GM23338 (cell line): Measurements from ENCODE around the gene F8.

Experiments
- CREB1 ChIP-seq: fragments of 250-450 bp; sonication (Bioruptor Pico); IDR thresholded peaks from 2 replicates; pipeline ENCODE4 v1.5.0; 2020; ENCODE audit warnings: low read depth, mild to moderate bottlenecking, moderate library complexity
- EZH2 ChIP-seq: fragments of 200-600 bp; sonication (generic); IDR thresholded peaks from one replicate; pipeline ENCODE4 v1.8.0; 2017; ENCODE audit warnings: antibody characterized with exemption, mild to moderate bottlenecking, low read depth; ENCODE audit not compliant: unreplicated experiment
- EZH2phosphoT487 ChIP-seq: fragments of 200-600 bp; sonication (generic); IDR thresholded peaks from one replicate; pipeline ENCODE4 v1.8.1; 2018; ENCODE audit warnings: antibody characterized with exemption; ENCODE audit not compliant: unreplicated experiment
- JUNB ChIP-seq: IDR thresholded peaks from one replicate; pipeline ENCODE4 v1.6.1; 2016; ENCODE audit warnings: antibody characterized with exemption; ENCODE audit not compliant: unreplicated experiment
- NANOG ChIP-seq: IDR thresholded peaks from 2 replicates; pipeline ENCODE4 v1.6.1; 2016; ENCODE audit warnings: antibody characterized with exemption, borderline replicate concordance
- POLR2AphosphoS5 ChIP-seq: IDR thresholded peaks from 2 replicates; pipeline ENCODE4 v1.6.1; 2016; ENCODE audit warnings: antibody characterized with exemption, low read depth
- STAT1 ChIP-seq: IDR thresholded peaks from one replicate; pipeline ENCODE4 v1.6.1; 2016; ENCODE audit warnings: antibody characterized with exemption; ENCODE audit not compliant: unreplicated experiment
- ZNF331 ChIP-seq: fragments of 250-450 bp; sonication (Bioruptor Pico); IDR thresholded peaks from 2 replicates; pipeline ENCODE4 v1.5.0; 2020; ENCODE audit warnings: low read depth, mild to moderate bottlenecking, moderate library complexity
- TF ChIP-seq, protein P1 (sequence below), 2 experiments: fragments of 200-600 bp in 1 of 2; sonication (generic) in 1 of 2; conservative IDR thresholded peaks; 2 replicates each; pipeline versions ENCODE4 v1.5.1 to v1.6.1; 2016 to 2017; ENCODE audit warnings: antibody characterized with exemption in 2 of 2, low read depth in 2 of 2, mild to moderate bottlenecking in 2 of 2, moderate library complexity in 1 of 2
- TF ChIP-seq, protein P2 (sequence below): IDR thresholded peaks from 2 replicates; pipeline ENCODE4 v1.6.1; 2016; ENCODE audit warnings: antibody characterized with exemption
- TF ChIP-seq, protein P3 (sequence below): IDR thresholded peaks from one replicate; pipeline ENCODE4 v1.6.1; 2018; ENCODE audit warnings: antibody characterized with exemption; ENCODE audit not compliant: unreplicated experiment

DNA sequence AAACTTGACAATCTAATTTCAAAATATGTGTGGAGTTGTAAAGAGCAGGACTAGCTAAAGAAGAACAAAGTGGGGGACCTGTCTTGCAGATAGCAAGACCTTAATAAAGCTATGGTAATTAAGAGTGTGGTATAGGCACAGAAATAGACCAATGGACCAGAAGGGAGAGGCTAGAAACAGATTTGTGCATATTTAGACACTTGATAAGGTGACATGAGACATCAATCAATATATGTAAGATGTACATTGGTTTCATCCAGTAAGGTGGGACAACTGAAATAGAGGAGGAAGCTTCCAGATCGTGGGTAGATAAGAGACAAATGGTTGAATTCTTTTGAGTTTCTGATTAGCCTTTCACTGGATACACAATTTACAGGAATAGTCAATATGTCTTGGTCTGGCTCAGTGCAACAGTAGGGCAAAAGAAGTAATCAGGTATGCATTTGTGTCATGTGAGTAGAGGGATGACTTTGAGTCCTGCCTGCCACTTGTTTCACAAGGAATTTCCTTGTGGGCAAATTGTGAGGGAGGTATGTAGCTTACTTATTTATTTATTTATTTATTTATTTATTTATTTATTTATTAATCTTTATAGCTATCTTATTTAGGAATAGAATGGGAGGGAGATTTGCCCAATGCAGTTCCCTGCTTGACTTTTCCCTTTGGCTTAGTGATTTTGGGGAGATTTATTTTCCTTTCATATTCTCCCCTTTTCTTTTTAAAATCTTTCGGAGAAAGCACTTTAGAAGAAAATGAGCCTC, 210.0 kb downstream of the F8 start:
- TF ChIP-seq POLR2AphosphoS5 (no peak), EZH2phosphoT487 (no peak), EZH2 (no peak), JUNB (no peak), NANOG (no peak), CREB1 (no peak), STAT1 (no peak), ZNF331 (CRISPR knock-in tag) (no peak)
- TF ChIP-seq, protein P1, sequence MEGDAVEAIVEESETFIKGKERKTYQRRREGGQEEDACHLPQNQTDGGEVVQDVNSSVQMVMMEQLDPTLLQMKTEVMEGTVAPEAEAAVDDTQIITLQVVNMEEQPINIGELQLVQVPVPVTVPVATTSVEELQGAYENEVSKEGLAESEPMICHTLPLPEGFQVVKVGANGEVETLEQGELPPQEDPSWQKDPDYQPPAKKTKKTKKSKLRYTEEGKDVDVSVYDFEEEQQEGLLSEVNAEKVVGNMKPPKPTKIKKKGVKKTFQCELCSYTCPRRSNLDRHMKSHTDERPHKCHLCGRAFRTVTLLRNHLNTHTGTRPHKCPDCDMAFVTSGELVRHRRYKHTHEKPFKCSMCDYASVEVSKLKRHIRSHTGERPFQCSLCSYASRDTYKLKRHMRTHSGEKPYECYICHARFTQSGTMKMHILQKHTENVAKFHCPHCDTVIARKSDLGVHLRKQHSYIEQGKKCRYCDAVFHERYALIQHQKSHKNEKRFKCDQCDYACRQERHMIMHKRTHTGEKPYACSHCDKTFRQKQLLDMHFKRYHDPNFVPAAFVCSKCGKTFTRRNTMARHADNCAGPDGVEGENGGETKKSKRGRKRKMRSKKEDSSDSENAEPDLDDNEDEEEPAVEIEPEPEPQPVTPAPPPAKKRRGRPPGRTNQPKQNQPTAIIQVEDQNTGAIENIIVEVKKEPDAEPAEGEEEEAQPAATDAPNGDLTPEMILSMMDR (conservative IDR thresholded peaks at IDR 0.05; ENCODE audit: low read depth in 2 of 2) = no peak
- TF ChIP-seq, protein P2, sequence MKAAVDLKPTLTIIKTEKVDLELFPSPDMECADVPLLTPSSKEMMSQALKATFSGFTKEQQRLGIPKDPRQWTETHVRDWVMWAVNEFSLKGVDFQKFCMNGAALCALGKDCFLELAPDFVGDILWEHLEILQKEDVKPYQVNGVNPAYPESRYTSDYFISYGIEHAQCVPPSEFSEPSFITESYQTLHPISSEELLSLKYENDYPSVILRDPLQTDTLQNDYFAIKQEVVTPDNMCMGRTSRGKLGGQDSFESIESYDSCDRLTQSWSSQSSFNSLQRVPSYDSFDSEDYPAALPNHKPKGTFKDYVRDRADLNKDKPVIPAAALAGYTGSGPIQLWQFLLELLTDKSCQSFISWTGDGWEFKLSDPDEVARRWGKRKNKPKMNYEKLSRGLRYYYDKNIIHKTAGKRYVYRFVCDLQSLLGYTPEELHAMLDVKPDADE = no peak
- TF ChIP-seq, protein P3, sequence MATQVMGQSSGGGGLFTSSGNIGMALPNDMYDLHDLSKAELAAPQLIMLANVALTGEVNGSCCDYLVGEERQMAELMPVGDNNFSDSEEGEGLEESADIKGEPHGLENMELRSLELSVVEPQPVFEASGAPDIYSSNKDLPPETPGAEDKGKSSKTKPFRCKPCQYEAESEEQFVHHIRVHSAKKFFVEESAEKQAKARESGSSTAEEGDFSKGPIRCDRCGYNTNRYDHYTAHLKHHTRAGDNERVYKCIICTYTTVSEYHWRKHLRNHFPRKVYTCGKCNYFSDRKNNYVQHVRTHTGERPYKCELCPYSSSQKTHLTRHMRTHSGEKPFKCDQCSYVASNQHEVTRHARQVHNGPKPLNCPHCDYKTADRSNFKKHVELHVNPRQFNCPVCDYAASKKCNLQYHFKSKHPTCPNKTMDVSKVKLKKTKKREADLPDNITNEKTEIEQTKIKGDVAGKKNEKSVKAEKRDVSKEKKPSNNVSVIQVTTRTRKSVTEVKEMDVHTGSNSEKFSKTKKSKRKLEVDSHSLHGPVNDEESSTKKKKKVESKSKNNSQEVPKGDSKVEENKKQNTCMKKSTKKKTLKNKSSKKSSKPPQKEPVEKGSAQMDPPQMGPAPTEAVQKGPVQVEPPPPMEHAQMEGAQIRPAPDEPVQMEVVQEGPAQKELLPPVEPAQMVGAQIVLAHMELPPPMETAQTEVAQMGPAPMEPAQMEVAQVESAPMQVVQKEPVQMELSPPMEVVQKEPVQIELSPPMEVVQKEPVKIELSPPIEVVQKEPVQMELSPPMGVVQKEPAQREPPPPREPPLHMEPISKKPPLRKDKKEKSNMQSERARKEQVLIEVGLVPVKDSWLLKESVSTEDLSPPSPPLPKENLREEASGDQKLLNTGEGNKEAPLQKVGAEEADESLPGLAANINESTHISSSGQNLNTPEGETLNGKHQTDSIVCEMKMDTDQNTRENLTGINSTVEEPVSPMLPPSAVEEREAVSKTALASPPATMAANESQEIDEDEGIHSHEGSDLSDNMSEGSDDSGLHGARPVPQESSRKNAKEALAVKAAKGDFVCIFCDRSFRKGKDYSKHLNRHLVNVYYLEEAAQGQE = no peak
